AG10803 (cell line): Measurements from ENCODE around the gene CDH24.
"Not testable (repeated sequence)": the region's sequence is repeated elsewhere in the genome, so short reads cannot be mapped to it uniquely, and the experiment has no call there.

Experiments used
- DNase-seq: peaks from one replicate; pipeline ENCODE4 v3.0.0; 2010; ENCODE audit warnings: low read depth
- H3K4me3 ChIP-seq: 2 replicates; pipeline ENCODE4 v1.5.1; 2011; ENCODE audit warnings: mild to moderate bottlenecking, low read length, control low read depth
- CTCF ChIP-seq: conservative IDR thresholded peaks from 2 replicates; pipeline ENCODE4 v1.5.1; 2011; ENCODE audit warnings: mild to moderate bottlenecking, low read length, control low read depth, inconsistent platforms

CDH24 gene

GRCh38 chr14:23021889-23022442 lies 35.4 kb downstream of the CDH24 start:
- H3K4me3 ChIP-seq = no peak overlapping the region
- no peak for DNase-seq
- TF ChIP-seq CTCF = no peak

GRCh38 chr14:23021434-23021833 lies 35.9 kb downstream of the CDH24 start:
- no peak for DNase-seq
- no peak for TF ChIP-seq CTCF
- no peak overlapping the region for H3K4me3 ChIP-seq

- no peak for DNase-seq
- no peak for TF ChIP-seq CTCF
Measured at GRCh38 chr14:23020143-23021128, 36.9 kb downstream of the CDH24 start.

GRCh38 chr14:23018107-23018506 lies 39.2 kb downstream of the CDH24 start:
- no peak overlapping the region for H3K4me3 ChIP-seq
- no peak for TF ChIP-seq CTCF
- no peak for DNase-seq

More at GRCh38 chr14:23020143-23021128, 36.9 kb downstream of the CDH24 start:
- no peak overlapping the region for H3K4me3 ChIP-seq

GRCh38 chr14:23017091-23017490 lies 40.2 kb downstream of the CDH24 start:
- TF ChIP-seq CTCF = no peak
- H3K4me3 ChIP-seq = no peak overlapping the region
- DNase-seq = no peak

- no peak for DNase-seq
- TF ChIP-seq CTCF = no peak
- no peak overlapping the region for H3K4me3 ChIP-seq
Measured at GRCh38 chr14:23015618-23016017, 41.7 kb downstream of the CDH24 start.

GRCh38 chr14:23013749-23014054 lies 43.6 kb downstream of the CDH24 start:
- not testable (repeated sequence) for DNase-seq, H3K4me3 ChIP-seq
